ENCODE data around the gene EHMT1. TPM values are rescaled to one million over a fixed set of nuclear protein-coding genes. Genes with fewer than 3 reads are reported as not detected.
A peak's percentile ranks its signal among the peaks of the same experiment; 100 is the strongest.

Gene EHMT1
- total RNA-seq, 2 experiments from 2014 or later = 80.6 to 87.8 TPM

GRCh38 chr9:137691646-137692351 lies 73.0 kb downstream of the EHMT1 start:
- peaks cover 43% of the 10 kb centered on the region for H3K36me3 Mint-ChIP-seq (ENCODE audit: low read depth)
- H3K27ac Mint-ChIP-seq = peak overlapping the region; percentile 67
- H3K27ac ChIP-seq (ENCODE audit: low read depth in 1 of 2, low read length in 2 of 2) = no peak overlapping the region
- H3K9me3 Mint-ChIP-seq = no peaks in the 10 kb centered on the region
- H3K4me3 ChIP-seq (ENCODE audit: low read length) = no peak overlapping the region
- POLR2A ChIA-PET = no interaction called here
- H3K4me3 Mint-ChIP-seq = no peak overlapping the region
- ATAC-seq (ENCODE audit: poor library complexity) (no peak), DNase-seq (no peak)
- intact Hi-C loops (cut with DNase I, micrococcal nuclease) = no loop called here
- H3K9me3 ChIP-seq (ENCODE audit: control insufficient read depth in 1 of 2, insufficient read depth in 1 of 2, low read length in 2 of 2) = no peaks in the 10 kb centered on the region
- peaks cover 74% of the 10 kb centered on the region for H3K4me1 Mint-ChIP-seq (ENCODE audit: low read depth)
- H3K4me1 ChIP-seq (ENCODE audit: insufficient read depth, low read length) = peaks cover 41% of the 10 kb centered on the region
- CTCF ChIA-PET = no interaction called here
- no peak for TF ChIP-seq CTCF (IDR thresholded peaks at IDR 0.05)
- peaks cover 3% of the 10 kb centered on the region for H3K36me3 ChIP-seq (ENCODE audit: insufficient read depth, low read length)
- no peaks in the 10 kb centered on the region for H3K27me3 ChIP-seq (ENCODE audit: control insufficient read depth in 1 of 2, insufficient read depth in 2 of 2, low read length in 2 of 2)
- H3K27me3 Mint-ChIP-seq = no peaks in the 10 kb centered on the region

GRCh38 chr9:137694236-137694959 lies 75.6 kb downstream of the EHMT1 start:
- Mint-ChIP-seq H3K4me1 (ENCODE audit: low read depth) (peaks cover 75% of the 10 kb centered on the region), H3K36me3 (ENCODE audit: low read depth) (peaks cover 29% of the 10 kb centered on the region), H3K27ac (no peak overlapping the region), H3K9me3 (no peaks in the 10 kb centered on the region), H3K27me3 (no peaks in the 10 kb centered on the region), H3K4me3 (no peak overlapping the region)
- H3K36me3 ChIP-seq (ENCODE audit: insufficient read depth, low read length) = peaks cover 3% of the 10 kb centered on the region
- CTCF ChIA-PET = interaction anchor here (0.6 to 1.0 kb wide), 2 partner anchors 20 to 129 kb away, joined by 3 read pairs; no protein-coding TSS in a partner anchor
- POLR2A ChIA-PET = no interaction called here
- H3K4me3 ChIP-seq (ENCODE audit: low read length) = no peak overlapping the region
- TF ChIP-seq CTCF (IDR thresholded peaks at IDR 0.05) = no peak
- intact Hi-C loops (cut with DNase I, micrococcal nuclease) = no loop called here
- DNase-seq (no peak), ATAC-seq (ENCODE audit: poor library complexity) (no peak)
- no peaks in the 10 kb centered on the region for H3K9me3 ChIP-seq (ENCODE audit: control insufficient read depth in 1 of 2, insufficient read depth in 1 of 2, low read length in 2 of 2)
- peaks cover 34% of the 10 kb centered on the region for H3K4me1 ChIP-seq (ENCODE audit: insufficient read depth, low read length)
- H3K27me3 ChIP-seq (ENCODE audit: control insufficient read depth in 1 of 2, insufficient read depth in 2 of 2, low read length in 2 of 2) = no peaks in the 10 kb centered on the region
- no peak overlapping the region for H3K27ac ChIP-seq (ENCODE audit: low read depth in 1 of 2, low read length in 2 of 2)

- Mint-ChIP-seq H3K9me3 (no peaks in the 10 kb centered on the region), H3K36me3 (ENCODE audit: low read depth) (peaks cover 31% of the 10 kb centered on the region), H3K4me3 (no peak overlapping the region), H3K27ac (peak overlapping the region; percentile 16), H3K27me3 (no peaks in the 10 kb centered on the region), H3K4me1 (ENCODE audit: low read depth) (peaks cover 72% of the 10 kb centered on the region)
- DNase-seq (peak in 3 of 14 experiments; percentile 30 to 52 (median 49)), ATAC-seq (ENCODE audit: poor library complexity) (peak; percentile 49)
- H3K27me3 ChIP-seq (ENCODE audit: control insufficient read depth in 1 of 2, insufficient read depth in 2 of 2, low read length in 2 of 2) = no peaks in the 10 kb centered on the region
- ChIA-PET CTCF (interaction anchor here (0.6 to 1.0 kb wide), 2 partner anchors 19 to 128 kb away, joined by 3 read pairs; no protein-coding TSS in a partner anchor), POLR2A (no interaction called here)
- H3K4me3 ChIP-seq (ENCODE audit: low read length) = no peak overlapping the region
- H3K36me3 ChIP-seq (ENCODE audit: insufficient read depth, low read length) = peaks cover 3% of the 10 kb centered on the region
- H3K9me3 ChIP-seq (ENCODE audit: control insufficient read depth in 1 of 2, insufficient read depth in 1 of 2, low read length in 2 of 2) = no peaks in the 10 kb centered on the region
- TF ChIP-seq CTCF (IDR thresholded peaks at IDR 0.05) = peak; percentile 52
- peaks cover 31% of the 10 kb centered on the region for H3K4me1 ChIP-seq (ENCODE audit: insufficient read depth, low read length)
- no peak overlapping the region for H3K27ac ChIP-seq (ENCODE audit: low read depth in 1 of 2, low read length in 2 of 2)
- intact Hi-C loops (cut with DNase I, micrococcal nuclease) = no loop called here
Observed at GRCh38 chr9:137694962-137695875, 76.4 kb downstream of the EHMT1 start.

Data from CD4-positive, alpha-beta T cell (primary cell).